VCaP (cell line): Measurements from ENCODE around the gene MUC4.

Experiments
- H3K27ac ChIP-seq: fragments of 450-650 bp; 2 replicates; pipeline ENCODE4 v1.5.1; 2017
- TF ChIP-seq, protein P1 (sequence below): fragments of 450-650 bp; conservative IDR thresholded peaks from 2 replicates; pipeline ENCODE4 v1.5.1; 2017; ENCODE audit warnings: mild to moderate bottlenecking, moderate library complexity

MUC4 gene

DNA sequence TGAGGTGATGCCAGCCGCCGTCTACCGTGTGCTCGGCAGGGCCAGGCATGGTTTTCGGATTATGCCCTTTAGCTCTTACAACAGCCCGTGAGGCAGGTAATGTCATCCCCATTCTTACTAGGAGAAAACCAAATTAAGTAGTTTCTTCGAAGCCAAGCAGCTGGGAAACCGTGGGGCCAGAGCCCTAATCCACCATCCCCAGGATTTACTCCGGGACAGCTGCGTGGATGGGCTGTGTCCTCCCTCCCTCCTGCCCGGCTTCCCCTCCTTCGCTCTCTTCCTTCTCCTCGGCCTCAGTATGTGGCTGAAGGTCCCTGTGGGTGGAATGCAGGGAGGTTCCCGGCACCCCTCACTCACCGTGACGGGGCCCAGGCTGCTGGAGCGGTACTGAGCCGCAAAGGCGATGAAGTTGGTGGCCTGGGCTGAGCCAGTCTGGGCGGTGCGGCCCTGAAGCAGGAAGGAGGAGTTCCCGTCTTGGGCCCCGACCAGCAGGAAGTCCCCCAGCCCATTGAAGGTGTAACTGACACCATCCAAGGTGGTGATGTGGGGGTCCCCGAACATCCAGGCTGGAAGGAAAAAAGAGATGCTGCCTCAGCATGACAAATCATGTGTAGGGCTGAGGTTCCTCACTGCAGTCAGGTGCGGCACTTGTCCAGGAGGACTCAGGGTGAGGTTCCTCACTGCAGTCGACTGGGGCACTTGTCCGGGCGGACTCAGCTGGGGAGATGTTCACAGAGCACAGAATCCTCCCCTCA, 48.5 kb downstream of the MUC4 start:
- TF ChIP-seq, protein P1, sequence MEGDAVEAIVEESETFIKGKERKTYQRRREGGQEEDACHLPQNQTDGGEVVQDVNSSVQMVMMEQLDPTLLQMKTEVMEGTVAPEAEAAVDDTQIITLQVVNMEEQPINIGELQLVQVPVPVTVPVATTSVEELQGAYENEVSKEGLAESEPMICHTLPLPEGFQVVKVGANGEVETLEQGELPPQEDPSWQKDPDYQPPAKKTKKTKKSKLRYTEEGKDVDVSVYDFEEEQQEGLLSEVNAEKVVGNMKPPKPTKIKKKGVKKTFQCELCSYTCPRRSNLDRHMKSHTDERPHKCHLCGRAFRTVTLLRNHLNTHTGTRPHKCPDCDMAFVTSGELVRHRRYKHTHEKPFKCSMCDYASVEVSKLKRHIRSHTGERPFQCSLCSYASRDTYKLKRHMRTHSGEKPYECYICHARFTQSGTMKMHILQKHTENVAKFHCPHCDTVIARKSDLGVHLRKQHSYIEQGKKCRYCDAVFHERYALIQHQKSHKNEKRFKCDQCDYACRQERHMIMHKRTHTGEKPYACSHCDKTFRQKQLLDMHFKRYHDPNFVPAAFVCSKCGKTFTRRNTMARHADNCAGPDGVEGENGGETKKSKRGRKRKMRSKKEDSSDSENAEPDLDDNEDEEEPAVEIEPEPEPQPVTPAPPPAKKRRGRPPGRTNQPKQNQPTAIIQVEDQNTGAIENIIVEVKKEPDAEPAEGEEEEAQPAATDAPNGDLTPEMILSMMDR: no peak

DNA sequence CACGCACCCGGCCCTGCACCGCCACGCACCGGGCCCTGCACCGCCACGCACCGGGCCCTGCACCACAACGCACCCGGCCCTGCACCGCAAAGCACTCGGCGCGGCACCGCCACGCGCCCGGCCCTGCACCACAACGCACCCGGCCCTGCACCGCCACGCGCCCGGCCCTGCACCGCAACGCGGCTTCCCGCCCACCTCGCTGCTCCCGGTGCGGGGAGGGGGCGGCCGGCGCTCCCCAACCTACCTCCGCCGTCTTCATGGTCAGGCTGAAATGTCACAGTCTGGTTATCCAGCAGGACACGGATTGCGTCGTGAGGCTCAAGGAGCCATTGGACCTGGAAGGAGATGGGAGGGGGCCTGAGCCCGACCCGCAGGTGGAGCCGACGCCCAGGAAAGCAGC, 49.1 kb downstream of the MUC4 start:
- TF ChIP-seq, protein P1: no peak
- no peak overlapping the region for H3K27ac ChIP-seq

More for the DNA sequence above, 48.5 kb downstream of the MUC4 start:
- no peak overlapping the region for H3K27ac ChIP-seq

DNA sequence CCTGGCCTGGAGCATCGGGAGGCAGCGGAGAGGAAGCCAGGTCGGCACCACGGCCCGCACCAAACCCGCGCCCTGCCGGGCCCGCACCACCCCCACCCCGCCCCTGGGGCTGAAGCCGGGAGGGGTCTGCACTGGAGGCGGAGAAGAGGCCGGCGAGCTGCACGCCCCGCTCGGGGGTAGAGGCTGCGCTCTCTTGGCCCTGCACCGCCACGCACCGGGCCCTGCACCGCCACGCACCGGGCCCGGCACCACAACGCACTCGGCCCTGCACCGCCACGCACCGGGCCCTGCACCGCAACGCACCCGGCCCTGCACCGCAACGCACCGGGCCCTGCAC, 49.5 kb downstream of the MUC4 start:
- TF ChIP-seq, protein P1: no peak
- H3K27ac ChIP-seq: no peak overlapping the region

DNA sequence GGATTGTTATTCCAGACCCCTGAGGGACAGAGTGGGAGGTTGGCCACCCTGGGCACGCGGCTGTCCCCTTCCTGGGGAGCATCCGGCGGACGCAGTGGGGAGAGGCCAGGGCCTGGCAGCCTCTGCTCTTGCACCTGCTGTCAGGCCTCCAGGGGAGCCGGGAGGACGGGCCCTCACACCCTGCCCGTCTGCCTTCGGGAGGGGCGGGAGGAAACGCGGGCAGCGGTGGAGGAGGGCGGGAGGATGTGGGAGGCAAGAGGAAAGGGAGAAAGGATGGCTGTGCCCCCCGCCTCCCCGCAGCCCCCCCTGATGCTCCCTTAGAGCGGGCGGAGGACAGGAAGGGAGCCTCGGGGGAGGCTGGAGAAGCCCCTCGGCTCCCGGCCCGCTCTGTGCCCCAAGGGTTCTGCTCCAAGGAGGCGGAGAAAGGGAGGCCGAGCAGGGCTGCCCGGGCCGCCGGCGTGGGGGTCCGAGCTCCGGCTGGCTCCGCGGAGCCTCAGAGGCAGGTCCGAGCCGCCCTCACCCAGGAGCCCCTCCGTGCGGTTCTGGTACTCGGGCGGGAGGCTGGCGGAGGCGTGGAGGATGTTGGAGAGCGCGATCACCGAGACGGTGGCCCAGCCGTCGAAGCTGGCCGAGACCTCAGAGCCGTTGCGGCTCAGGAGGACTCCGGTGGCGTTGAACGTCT, 50.0 kb downstream of the MUC4 start:
- TF ChIP-seq, protein P1: no peak
- no peak overlapping the region for H3K27ac ChIP-seq

DNA sequence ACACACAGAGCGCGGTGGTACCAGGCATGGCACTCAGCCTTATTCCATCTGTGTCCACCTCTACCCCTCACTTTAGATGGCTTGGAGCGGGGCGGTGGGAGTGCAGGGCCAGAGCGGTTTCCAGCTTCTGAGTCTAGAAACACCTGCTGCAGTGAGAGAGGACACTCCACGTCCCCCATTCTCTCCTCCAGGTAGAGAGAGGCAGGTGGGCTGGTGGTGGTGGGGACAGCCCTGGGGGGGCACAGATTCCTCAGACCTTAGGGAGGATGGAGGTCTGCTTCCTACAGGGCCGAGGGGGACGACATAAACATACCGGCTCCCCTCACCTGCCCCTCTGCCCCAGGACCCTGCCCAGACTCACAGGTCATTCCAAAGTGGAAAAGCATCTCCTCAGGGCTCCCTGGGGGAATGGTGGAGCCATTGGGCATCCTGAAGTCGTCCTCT, 50.6 kb downstream of the MUC4 start:
- no peak overlapping the region for H3K27ac ChIP-seq
- TF ChIP-seq, protein P1: no peak

DNA sequence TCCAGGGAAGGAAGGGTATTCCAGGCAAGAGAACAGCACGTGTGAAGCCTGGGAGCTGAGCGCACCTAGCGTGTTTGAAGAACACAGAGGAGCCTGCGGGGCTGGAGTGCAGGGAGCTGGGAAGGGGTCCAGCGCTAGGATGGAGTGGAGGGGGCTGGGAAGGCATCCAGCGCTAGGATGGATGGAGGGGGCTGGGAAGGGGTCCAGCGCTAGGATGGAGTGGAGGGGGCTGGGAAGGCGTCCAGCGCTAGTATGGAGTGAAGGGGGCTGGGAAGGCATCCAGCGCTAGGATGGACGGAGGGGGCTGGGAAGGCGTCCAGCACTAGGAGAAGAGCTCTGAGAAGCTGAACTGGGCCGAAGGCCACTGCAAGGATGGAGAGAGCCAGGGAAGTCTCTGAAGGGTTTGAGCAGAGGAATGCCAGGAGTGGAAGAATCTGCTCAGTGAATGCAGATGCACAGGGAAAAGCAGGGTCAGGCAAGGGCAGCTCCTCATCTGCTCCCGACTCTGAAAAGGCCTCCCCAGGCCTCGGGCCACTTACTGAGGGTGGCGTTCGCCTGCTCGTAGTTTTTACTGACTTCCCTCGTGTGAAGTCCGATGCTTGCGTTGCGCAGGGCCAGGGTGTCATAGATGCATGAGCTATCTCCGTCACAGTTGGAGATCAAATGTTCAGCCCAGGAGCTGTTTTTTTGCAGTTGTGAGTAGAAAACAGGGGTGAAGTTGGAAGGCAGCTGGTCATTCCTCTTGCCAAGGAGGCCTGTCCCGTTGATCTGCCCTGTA, 51.2 kb downstream of the MUC4 start:
- TF ChIP-seq, protein P1: no peak
- H3K27ac ChIP-seq: no peak overlapping the region

DNA sequence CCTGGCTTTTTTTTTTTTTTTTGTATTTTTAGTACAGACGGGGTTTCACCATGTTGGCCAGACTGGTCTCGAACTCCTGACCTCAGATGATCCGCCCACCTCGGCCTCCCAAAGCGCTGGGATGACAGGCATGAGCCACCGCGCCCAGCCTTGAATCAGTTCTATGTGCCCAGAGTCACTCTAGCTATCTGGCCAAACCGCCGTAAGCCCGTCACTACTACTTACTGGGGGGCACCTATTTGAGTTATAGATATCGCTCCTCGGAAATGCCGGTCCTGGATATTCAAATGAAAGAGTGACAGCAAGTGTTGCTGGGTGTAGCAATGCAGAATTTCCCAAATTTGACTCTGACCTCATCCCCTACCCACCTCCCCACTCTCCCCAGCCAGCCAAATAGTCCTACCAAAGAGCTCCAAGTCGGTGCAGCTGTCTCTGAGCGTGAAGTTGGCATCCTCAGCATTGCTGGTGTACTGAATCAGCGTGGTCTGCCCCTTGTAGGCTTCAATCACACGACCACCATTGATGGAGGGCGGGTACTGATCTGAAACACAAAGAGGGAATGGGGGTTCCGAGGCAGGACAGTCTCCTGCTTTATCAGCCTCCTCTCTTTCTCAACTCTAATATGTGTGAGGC, 52.9 kb downstream of the MUC4 start:
- no peak overlapping the region for H3K27ac ChIP-seq
- TF ChIP-seq, protein P1: no peak
